ENCODE measurements around the gene SNX22.

Gene SNX22

DNA sequence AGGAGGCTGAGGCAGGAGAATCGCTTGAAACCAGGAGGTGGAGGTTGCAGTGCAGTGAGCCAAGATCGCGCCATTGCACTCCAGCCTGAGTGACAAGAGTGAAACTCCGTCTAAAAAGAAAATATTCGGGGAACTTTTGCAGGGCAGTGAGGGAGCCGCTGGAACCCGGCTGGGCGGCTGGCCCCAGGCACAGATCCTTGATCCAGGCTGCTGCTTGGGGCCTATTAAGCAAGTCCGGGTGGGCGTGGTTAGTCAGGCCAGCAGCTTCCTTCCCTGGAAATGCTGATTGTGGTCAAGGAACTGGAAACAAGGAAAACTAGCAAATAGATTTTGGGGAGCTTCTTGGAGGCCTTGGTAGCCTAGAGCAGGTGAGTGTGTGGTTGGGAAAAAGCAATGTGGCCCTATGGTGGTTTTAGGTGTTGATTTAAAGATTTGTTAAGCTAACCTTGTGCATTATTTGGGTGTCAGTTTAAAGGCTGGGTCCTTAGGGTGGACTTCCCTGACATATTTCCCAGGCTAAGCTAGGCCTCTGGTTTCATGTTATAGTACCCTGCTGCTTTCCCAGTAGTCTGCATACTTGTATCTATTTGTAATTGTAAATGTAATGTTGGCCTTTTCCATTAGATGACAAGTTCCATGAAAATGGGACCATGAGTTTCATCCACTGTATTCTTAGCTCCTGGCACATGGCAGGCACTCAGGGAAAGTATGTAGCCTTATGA lies 17.7 kb upstream of the SNX22 start:
- DNase-seq (ENCODE audit: low spot score), result no peak
- H3K4me1 ChIP-seq (ENCODE audit: insufficient read depth, poor library complexity, severe bottlenecking), result no peaks in the 10 kb centered on the region
- no peak; the same call in 2 of the 3 replicates for ATAC-seq (ENCODE audit: low read depth)
- TF ChIP-seq, protein P1, sequence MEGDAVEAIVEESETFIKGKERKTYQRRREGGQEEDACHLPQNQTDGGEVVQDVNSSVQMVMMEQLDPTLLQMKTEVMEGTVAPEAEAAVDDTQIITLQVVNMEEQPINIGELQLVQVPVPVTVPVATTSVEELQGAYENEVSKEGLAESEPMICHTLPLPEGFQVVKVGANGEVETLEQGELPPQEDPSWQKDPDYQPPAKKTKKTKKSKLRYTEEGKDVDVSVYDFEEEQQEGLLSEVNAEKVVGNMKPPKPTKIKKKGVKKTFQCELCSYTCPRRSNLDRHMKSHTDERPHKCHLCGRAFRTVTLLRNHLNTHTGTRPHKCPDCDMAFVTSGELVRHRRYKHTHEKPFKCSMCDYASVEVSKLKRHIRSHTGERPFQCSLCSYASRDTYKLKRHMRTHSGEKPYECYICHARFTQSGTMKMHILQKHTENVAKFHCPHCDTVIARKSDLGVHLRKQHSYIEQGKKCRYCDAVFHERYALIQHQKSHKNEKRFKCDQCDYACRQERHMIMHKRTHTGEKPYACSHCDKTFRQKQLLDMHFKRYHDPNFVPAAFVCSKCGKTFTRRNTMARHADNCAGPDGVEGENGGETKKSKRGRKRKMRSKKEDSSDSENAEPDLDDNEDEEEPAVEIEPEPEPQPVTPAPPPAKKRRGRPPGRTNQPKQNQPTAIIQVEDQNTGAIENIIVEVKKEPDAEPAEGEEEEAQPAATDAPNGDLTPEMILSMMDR (IDR thresholded peaks at IDR 0.05; ENCODE audit: poor library complexity, severe bottlenecking), result no peak
- no peak overlapping the region for H3K27ac ChIP-seq (ENCODE audit: poor library complexity, severe bottlenecking)
- H3K9me3 ChIP-seq (ENCODE audit: severe bottlenecking), result no peaks in the 10 kb centered on the region
- no peaks in the 10 kb centered on the region for H3K27me3 ChIP-seq (ENCODE audit: insufficient read depth, poor library complexity, severe bottlenecking)
- H3K36me3 ChIP-seq (ENCODE audit: low read depth), result peaks cover 97% of the 10 kb centered on the region
- H3K4me3 ChIP-seq (ENCODE audit: severe bottlenecking), result no peak overlapping the region

DNA sequence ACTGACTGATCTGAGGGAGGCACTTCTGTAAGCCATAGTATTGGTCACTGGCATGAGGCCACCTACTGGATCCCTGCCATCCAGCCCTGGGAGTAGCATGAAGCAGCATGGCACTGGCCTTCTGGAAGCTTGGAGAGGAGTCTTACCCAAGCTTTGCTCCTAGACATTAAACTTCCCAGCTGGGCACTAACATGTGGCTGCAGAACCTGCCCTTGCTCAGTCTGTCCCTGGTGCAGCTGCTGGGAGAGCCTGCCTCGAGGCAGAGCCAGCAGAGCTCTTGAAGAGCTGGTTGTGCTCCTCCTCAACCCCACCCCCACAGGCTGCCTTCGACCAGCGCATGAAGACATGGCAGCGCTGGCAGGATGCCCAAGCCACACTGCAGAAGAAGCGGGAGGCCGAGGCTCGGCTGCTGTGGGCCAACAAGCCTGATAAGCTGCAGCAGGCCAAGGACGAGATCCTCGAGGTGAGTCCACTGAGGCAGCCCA lies 17.1 kb upstream of the SNX22 start:
- TF ChIP-seq, protein P1 (IDR thresholded peaks at IDR 0.05; ENCODE audit: poor library complexity, severe bottlenecking), result no peak
- Histone ChIP-seq H3K27me3 (ENCODE audit: insufficient read depth, poor library complexity, severe bottlenecking) (no peaks in the 10 kb centered on the region), H3K9me3 (ENCODE audit: severe bottlenecking) (no peaks in the 10 kb centered on the region), H3K4me3 (ENCODE audit: severe bottlenecking) (no peak overlapping the region), H3K4me1 (ENCODE audit: insufficient read depth, poor library complexity, severe bottlenecking) (no peaks in the 10 kb centered on the region), H3K27ac (ENCODE audit: poor library complexity, severe bottlenecking) (no peak overlapping the region), H3K36me3 (ENCODE audit: low read depth) (peaks cover 94% of the 10 kb centered on the region)
- ATAC-seq (ENCODE audit: low read depth) (no peak), DNase-seq (ENCODE audit: low spot score) (peak; percentile 81)

DNA sequence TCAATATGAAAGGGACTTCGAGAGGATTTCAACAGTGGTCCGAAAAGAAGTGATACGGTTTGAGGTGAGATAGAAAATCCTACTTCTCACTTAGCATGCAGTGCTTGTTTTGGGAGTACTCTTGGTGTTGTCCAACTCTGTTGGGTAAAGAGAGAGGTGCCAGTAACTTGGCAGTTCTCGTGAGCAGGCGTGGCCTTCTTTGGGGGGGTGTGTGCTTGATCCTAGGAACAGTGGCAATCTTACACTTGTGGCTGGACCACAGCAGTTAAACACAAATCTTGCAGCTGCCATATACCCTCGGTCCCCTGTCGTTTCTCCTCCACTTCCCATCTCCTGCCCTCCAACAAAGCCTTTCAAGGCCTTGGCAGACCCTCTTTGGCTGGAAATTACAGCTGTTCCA lies 15.2 kb upstream of the SNX22 start:
- no peak overlapping the region for H3K4me3 ChIP-seq (ENCODE audit: severe bottlenecking)
- DNase-seq (ENCODE audit: low spot score) (no peak), ATAC-seq (ENCODE audit: low read depth) (no peak)
- no peaks in the 10 kb centered on the region for H3K9me3 ChIP-seq (ENCODE audit: severe bottlenecking)
- TF ChIP-seq, protein P1 (IDR thresholded peaks at IDR 0.05; ENCODE audit: poor library complexity, severe bottlenecking), result no peak
- peaks cover 81% of the 10 kb centered on the region for H3K36me3 ChIP-seq (ENCODE audit: low read depth)
- H3K4me1 ChIP-seq (ENCODE audit: insufficient read depth, poor library complexity, severe bottlenecking), result no peaks in the 10 kb centered on the region
- H3K27ac ChIP-seq (ENCODE audit: poor library complexity, severe bottlenecking), result no peak overlapping the region
- no peaks in the 10 kb centered on the region for H3K27me3 ChIP-seq (ENCODE audit: insufficient read depth, poor library complexity, severe bottlenecking)

DNA sequence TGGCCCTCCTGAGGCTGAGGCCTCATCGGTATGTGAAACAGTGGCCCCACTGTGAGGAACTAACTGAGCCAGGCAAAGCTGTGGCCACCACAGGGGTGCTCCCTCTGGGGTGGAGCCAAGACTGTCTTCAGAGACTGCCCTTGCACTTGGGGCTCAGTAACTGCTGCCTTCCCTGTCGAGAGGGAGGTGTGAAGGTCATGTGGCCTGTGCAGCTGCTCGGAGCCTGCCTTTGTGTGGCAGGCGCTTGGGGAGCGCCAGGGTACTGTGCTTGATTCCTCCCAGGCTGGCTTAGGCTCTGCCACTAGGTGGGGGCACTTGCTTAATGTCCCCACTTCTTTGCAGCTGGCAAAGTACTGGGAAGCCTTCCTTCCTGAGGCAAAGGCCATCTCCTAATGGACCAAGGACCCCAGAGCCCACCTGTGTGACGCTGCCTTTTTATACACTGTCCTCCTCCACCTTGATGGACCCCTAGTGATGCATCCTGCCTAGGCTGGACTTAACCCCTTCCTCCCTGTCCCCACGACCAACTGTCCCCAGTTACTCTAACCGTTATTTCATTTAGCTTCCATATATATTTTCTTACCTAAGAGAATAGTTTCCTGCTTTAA lies 14.2 kb upstream of the SNX22 start:
- TF ChIP-seq, protein P1 (IDR thresholded peaks at IDR 0.05; ENCODE audit: poor library complexity, severe bottlenecking), result no peak
- H3K36me3 ChIP-seq (ENCODE audit: low read depth), result peaks cover 72% of the 10 kb centered on the region
- no peaks in the 10 kb centered on the region for H3K9me3 ChIP-seq (ENCODE audit: severe bottlenecking)

More for the DNA sequence above, 14.2 kb upstream of the SNX22 start:
- ATAC-seq (ENCODE audit: low read depth), result peak; percentile 9; the same call in 2 of the 3 replicates
- H3K4me3 ChIP-seq (ENCODE audit: severe bottlenecking), result no peak overlapping the region
- H3K27me3 ChIP-seq (ENCODE audit: insufficient read depth, poor library complexity, severe bottlenecking), result no peaks in the 10 kb centered on the region
- no peak overlapping the region for H3K27ac ChIP-seq (ENCODE audit: poor library complexity, severe bottlenecking)
- no peak for DNase-seq (ENCODE audit: low spot score)
- no peaks in the 10 kb centered on the region for H3K4me1 ChIP-seq (ENCODE audit: insufficient read depth, poor library complexity, severe bottlenecking)
